ENCODE results near the gene TIMM22.

The TIMM22 gene

DNA sequence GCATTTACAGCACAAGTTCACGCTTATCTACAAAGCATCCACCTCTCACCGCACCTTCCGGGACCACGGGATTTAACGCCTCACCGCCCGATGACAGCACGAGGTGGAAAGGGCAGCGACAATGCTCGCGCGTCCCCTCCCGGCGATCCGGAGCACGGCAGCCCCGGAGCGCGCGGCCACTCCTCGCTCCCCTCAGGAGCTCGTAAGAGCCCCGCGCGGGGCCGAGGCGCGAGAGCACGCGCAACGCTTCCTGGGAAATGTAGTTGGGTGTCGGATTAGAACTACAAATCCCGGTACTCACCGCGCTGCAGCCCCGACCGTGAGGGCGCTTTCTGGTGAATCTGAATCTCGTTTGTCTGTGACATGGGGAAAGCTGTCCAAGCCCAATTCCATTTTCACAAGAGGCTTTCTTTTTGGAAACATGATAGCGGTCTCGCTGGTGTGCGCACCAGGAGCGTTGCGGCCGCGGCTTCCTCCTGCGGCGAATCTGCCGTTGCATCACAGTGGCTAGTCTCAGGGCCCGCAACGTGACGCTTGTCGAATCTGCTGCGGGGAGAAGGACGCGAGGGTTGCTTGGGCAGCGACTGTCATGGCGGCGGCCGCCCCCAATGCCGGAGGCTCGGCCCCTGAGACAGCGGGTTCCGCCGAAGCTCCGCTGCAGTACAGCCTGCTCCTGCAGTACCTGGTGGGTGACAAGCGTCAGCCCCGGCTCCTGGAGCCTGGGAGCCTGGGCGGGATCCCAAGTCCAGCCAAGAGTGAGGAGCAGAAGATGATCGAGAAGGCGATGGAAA lies at the start of gene TIMM22:
Gene TIMM22, plus strand, starts transcription at position 576 of the 791 bp plus-strand sequence. Its CDS starts 14 bp downstream, at position 590.
- H3K4me3 ChIP-seq (ENCODE audit: low read length), result peak within 1 kb of the TSS; percentile 91
- H3K4me2 ChIP-seq (ENCODE audit: low read length), result peak within 1 kb of the TSS; percentile 62
- peaks cover 27% of the 10 kb centered on the region for H3K79me2 ChIP-seq (ENCODE audit: control insufficient read depth, low read length)
- H3F3A ChIP-seq (ENCODE audit: control insufficient read depth, insufficient read depth), result peaks cover 21% of the 10 kb centered on the region
- peaks cover 33% of the 10 kb centered on the region for H3K36me3 ChIP-seq (ENCODE audit: control insufficient read depth, low read length)
- peaks cover 11% of the 10 kb centered on the region; the same call in 1 of the 2 replicates for H4K20me1 ChIP-seq (ENCODE audit: control insufficient read depth, insufficient read depth, low read depth, low read length)
- H3K9me2 ChIP-seq (replicated peaks; ENCODE audit: control insufficient read depth, low read length), result no peaks in the 10 kb centered on the region
- peaks cover 5% of the 10 kb centered on the region; the same call in 1 of the 2 replicates for H3K9me3 ChIP-seq (ENCODE audit: control insufficient read depth, insufficient read depth, low read length)
- H3K4me1 ChIP-seq (ENCODE audit: control insufficient read depth, low read length), result peaks cover 22% of the 10 kb centered on the region
- TF ChIP-seq, protein P1, sequence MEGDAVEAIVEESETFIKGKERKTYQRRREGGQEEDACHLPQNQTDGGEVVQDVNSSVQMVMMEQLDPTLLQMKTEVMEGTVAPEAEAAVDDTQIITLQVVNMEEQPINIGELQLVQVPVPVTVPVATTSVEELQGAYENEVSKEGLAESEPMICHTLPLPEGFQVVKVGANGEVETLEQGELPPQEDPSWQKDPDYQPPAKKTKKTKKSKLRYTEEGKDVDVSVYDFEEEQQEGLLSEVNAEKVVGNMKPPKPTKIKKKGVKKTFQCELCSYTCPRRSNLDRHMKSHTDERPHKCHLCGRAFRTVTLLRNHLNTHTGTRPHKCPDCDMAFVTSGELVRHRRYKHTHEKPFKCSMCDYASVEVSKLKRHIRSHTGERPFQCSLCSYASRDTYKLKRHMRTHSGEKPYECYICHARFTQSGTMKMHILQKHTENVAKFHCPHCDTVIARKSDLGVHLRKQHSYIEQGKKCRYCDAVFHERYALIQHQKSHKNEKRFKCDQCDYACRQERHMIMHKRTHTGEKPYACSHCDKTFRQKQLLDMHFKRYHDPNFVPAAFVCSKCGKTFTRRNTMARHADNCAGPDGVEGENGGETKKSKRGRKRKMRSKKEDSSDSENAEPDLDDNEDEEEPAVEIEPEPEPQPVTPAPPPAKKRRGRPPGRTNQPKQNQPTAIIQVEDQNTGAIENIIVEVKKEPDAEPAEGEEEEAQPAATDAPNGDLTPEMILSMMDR (IDR thresholded peaks at IDR 0.05; ENCODE audit: low read depth, low read length, poor library complexity, severe bottlenecking), result peak; percentile 96
- TF ChIP-seq EZH2phosphoT487 (IDR thresholded peaks at IDR 0.05; ENCODE audit: borderline replicate concordance, low read length), result no peak
- H3K27me3 ChIP-seq (ENCODE audit: control insufficient read depth, low read length), result no peaks in the 10 kb centered on the region
- H3K27ac ChIP-seq (ENCODE audit: low read depth, low read length), result peak within 1 kb of the TSS; percentile 66

DNA sequence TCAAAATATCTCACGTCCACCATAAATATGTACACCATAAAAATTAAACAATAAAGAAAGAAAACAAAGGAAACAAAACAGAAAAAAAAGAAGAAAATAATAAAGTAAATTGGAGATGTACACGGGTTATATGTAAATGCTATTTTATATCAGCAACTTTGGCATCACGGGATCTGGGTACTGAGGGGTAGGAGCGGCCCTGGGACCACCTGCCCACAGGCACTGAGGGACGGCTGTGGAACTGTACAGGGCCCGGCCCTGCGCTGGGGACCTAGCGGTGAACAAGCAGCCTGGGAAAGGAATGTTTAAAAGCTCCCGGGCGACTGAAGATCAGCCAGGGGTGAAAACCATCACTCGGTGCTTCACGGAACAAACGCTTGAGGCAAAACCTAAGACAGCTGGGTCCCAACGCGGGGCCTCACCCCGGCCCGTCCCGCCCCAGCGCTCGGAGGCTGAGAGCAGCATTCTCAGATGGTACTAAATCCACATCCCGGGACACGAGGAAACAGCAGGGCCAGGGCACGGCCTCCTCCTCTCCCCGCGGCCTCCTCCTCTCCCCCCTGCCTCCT lies 48.6 kb upstream of the TIMM22 start:
- no peaks in the 10 kb centered on the region for H4K20me1 ChIP-seq (ENCODE audit: control insufficient read depth, insufficient read depth, low read depth, low read length)
- H3K4me3 ChIP-seq (ENCODE audit: low read length), result no peak overlapping the region
- peaks cover 3% of the 10 kb centered on the region; the same call in 1 of the 2 replicates for H3F3A ChIP-seq (ENCODE audit: control insufficient read depth, insufficient read depth)
- no peak for TF ChIP-seq EZH2phosphoT487 (IDR thresholded peaks at IDR 0.05; ENCODE audit: borderline replicate concordance, low read length)
- TF ChIP-seq, protein P1 (IDR thresholded peaks at IDR 0.05; ENCODE audit: low read depth, low read length, poor library complexity, severe bottlenecking), result no peak
- H3K4me2 ChIP-seq (ENCODE audit: low read length), result no peak overlapping the region
- no peaks in the 10 kb centered on the region for H3K9me2 ChIP-seq (replicated peaks; ENCODE audit: control insufficient read depth, low read length)
- H3K27ac ChIP-seq (ENCODE audit: low read depth, low read length), result no peak overlapping the region
- no peaks in the 10 kb centered on the region for H3K36me3 ChIP-seq (ENCODE audit: control insufficient read depth, low read length)
- peaks cover 3% of the 10 kb centered on the region; the same call in 1 of the 2 replicates for H3K27me3 ChIP-seq (ENCODE audit: control insufficient read depth, low read length)
- no peaks in the 10 kb centered on the region for H3K9me3 ChIP-seq (ENCODE audit: control insufficient read depth, insufficient read depth, low read length)
- H3K4me1 ChIP-seq (ENCODE audit: control insufficient read depth, low read length), result peaks cover 6% of the 10 kb centered on the region
- H3K79me2 ChIP-seq (ENCODE audit: control insufficient read depth, low read length), result no peaks in the 10 kb centered on the region

DNA sequence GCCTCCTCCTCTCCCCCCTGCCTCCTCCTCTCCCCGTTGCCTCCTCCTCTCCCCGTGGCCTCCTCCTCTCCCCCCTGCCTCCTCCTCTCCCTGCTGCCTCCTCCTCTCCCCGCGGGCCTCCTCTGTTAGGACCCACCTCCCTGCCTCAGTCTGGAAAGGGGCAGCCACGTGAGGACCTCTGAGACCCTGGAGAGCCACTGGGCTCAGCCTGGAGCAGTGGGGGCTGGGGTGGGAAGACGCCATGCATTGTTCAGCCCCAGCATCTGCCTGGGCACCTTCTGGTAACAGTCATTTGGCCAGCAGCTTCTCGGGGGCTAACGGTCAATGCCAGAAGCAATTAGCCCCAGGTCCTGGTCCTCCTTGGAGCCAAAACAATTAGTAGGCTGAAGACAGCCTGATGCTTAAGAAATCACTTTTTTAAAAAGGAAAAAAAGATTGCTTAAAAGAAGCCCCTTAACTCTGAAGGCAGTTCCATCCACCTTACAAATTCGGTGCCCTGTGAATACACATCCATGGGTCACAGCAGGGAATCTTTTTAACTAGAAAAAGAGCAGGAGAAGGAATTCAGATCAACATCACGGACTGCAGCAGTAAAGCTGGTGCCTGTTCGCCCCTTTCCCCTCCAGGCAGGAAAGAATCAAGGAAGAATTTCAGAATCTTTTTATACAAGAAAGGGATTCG lies 47.2 kb upstream of the TIMM22 start:
- no peak for TF ChIP-seq EZH2phosphoT487 (IDR thresholded peaks at IDR 0.05; ENCODE audit: borderline replicate concordance, low read length)
- TF ChIP-seq, protein P1 (IDR thresholded peaks at IDR 0.05; ENCODE audit: low read depth, low read length, poor library complexity, severe bottlenecking), result no peak
- H3K4me2 ChIP-seq (ENCODE audit: low read length), result no peak overlapping the region

More for the DNA sequence above, 47.2 kb upstream of the TIMM22 start:
- H3K36me3 ChIP-seq (ENCODE audit: control insufficient read depth, low read length), result no peaks in the 10 kb centered on the region
- H3K27ac ChIP-seq (ENCODE audit: low read depth, low read length), result no peak overlapping the region
- no peaks in the 10 kb centered on the region for H3K9me2 ChIP-seq (replicated peaks; ENCODE audit: control insufficient read depth, low read length)
- H4K20me1 ChIP-seq (ENCODE audit: control insufficient read depth, insufficient read depth, low read depth, low read length), result no peaks in the 10 kb centered on the region
- peaks cover 3% of the 10 kb centered on the region; the same call in 1 of the 2 replicates for H3K27me3 ChIP-seq (ENCODE audit: control insufficient read depth, low read length)
- no peaks in the 10 kb centered on the region for H3K9me3 ChIP-seq (ENCODE audit: control insufficient read depth, insufficient read depth, low read length)
- peaks cover 6% of the 10 kb centered on the region for H3K4me1 ChIP-seq (ENCODE audit: control insufficient read depth, low read length)
- H3K79me2 ChIP-seq (ENCODE audit: control insufficient read depth, low read length), result no peaks in the 10 kb centered on the region
- peaks cover 3% of the 10 kb centered on the region; the same call in 1 of the 2 replicates for H3F3A ChIP-seq (ENCODE audit: control insufficient read depth, insufficient read depth)
- H3K4me3 ChIP-seq (ENCODE audit: low read length), result no peak overlapping the region
